Ovary (tissue), 3 donors: ENCODE measurements around the gene ASB13.

Source experiments
- EP300 ChIP-seq: sonication (generic); formaldehyde crosslinking; IDR thresholded peaks from one replicate; pipeline ENCODE4 v1.6.1; 2017; ENCODE audit warnings: antibody characterized with exemption
- TF ChIP-seq, protein P1 (sequence below), 3 donors: fragments of 450-650 bp in 2 of 3; fragments of 200-600 bp in 1 of 3; IDR thresholded peaks; one replicate each; pipeline versions ENCODE4 v1.5.1 to v1.8.0; 2016 to 2022; ENCODE audit warnings: antibody characterized with exemption in 3 of 3, mild to moderate bottlenecking in 1 of 3
- donor health status: DM: no; HTN: no; CAD: no.

DNA sequence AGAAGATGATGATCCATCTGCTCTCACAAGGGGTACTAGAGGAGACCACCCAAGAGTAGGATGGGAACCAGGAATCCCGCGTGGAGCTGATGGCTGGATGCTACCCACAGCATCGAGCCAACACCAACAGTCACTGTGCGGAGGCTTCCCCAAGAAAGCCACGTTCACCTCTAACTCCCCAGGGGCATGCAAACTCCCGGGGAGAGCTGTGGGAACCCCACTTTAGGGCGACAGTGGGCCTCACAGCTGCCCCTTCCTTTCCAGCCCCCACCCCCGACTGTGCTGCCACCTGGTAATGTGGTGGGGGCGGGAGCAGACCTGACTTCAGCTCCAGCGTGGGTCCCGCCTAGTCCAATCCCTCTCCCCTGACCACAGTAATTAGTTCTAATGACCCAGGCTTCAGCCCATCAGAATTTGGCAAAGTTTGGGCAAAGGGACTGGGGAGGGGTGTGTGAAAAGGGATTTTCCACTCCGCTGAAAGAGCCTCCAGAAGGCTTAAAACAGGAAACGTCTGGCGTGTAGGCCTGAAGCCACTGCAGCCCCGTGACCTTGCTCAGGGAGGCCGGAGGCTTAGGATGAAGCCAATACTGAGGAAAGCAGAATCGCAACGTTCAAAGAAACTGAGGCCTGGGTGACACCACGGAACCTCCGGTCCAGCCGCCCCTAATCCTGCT lies 20.3 kb downstream of the ASB13 start:
- no peak for TF ChIP-seq EP300
- TF ChIP-seq, protein P1, sequence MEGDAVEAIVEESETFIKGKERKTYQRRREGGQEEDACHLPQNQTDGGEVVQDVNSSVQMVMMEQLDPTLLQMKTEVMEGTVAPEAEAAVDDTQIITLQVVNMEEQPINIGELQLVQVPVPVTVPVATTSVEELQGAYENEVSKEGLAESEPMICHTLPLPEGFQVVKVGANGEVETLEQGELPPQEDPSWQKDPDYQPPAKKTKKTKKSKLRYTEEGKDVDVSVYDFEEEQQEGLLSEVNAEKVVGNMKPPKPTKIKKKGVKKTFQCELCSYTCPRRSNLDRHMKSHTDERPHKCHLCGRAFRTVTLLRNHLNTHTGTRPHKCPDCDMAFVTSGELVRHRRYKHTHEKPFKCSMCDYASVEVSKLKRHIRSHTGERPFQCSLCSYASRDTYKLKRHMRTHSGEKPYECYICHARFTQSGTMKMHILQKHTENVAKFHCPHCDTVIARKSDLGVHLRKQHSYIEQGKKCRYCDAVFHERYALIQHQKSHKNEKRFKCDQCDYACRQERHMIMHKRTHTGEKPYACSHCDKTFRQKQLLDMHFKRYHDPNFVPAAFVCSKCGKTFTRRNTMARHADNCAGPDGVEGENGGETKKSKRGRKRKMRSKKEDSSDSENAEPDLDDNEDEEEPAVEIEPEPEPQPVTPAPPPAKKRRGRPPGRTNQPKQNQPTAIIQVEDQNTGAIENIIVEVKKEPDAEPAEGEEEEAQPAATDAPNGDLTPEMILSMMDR (IDR thresholded peaks at IDR 0.05): no peak
